ENCODE results near the gene FBLN2. TPM values are rescaled to one million over a fixed set of nuclear protein-coding genes. Genes with fewer than 3 reads are reported as not detected.

The FBLN2 gene
- total RNA-seq, 1 donor, result 54.6 TPM

- peaks cover 2% of the 10 kb centered on the region for H3K27me3 ChIP-seq (ENCODE audit: insufficient read depth, low read length)
- H3K27ac ChIP-seq (ENCODE audit: low read depth, low read length), result peak overlapping the region; percentile 92
- no peak for TF ChIP-seq CTCF (IDR thresholded peaks at IDR 0.05; ENCODE audit: extremely low read depth, low read depth, low read length)
- H4K20me1 ChIP-seq (ENCODE audit: insufficient read depth, low read length), result no peaks in the 10 kb centered on the region
- peak overlapping the region; percentile 43 for H2AFZ ChIP-seq (ENCODE audit: low read length)
- no peak overlapping the region for H3K4me2 ChIP-seq (ENCODE audit: insufficient read depth, low read length)
- peak; percentile 11 for DNase-seq (ENCODE audit: insufficient read length, low spot score, missing footprints)
- no peak overlapping the region for H3K4me3 ChIP-seq (ENCODE audit: insufficient read depth, low read length)
- H3K79me2 ChIP-seq (ENCODE audit: insufficient read depth, low read length), result no peaks in the 10 kb centered on the region
- H3K4me1 ChIP-seq (ENCODE audit: insufficient read depth, low read length), result peaks cover 44% of the 10 kb centered on the region
- H3K36me3 ChIP-seq (ENCODE audit: insufficient read depth, low read length), result no peaks in the 10 kb centered on the region
- H3K9me3 ChIP-seq (ENCODE audit: low read depth, low read length), result peaks cover 2% of the 10 kb centered on the region
These were observed 12.1 kb upstream of the FBLN2 start for GRCh38 chr3:13536832-13537231.

- H3K36me3 ChIP-seq (ENCODE audit: insufficient read depth, low read length), result no peaks in the 10 kb centered on the region
- no peaks in the 10 kb centered on the region for H3K79me2 ChIP-seq (ENCODE audit: insufficient read depth, low read length)
- H2AFZ ChIP-seq (ENCODE audit: low read length), result peak overlapping the region; percentile 43
- no peak overlapping the region for H3K4me3 ChIP-seq (ENCODE audit: insufficient read depth, low read length)
- peaks cover 44% of the 10 kb centered on the region for H3K4me1 ChIP-seq (ENCODE audit: insufficient read depth, low read length)
- TF ChIP-seq CTCF (IDR thresholded peaks at IDR 0.05; ENCODE audit: extremely low read depth, low read depth, low read length), result no peak
- peak overlapping the region; percentile 92 for H3K27ac ChIP-seq (ENCODE audit: low read depth, low read length)
- H3K27me3 ChIP-seq (ENCODE audit: insufficient read depth, low read length), result peaks cover 2% of the 10 kb centered on the region
- DNase-seq (ENCODE audit: insufficient read length, low spot score, missing footprints), result no peak
- H3K4me2 ChIP-seq (ENCODE audit: insufficient read depth, low read length), result no peak overlapping the region
- H3K9me3 ChIP-seq (ENCODE audit: low read depth, low read length), result peaks cover 4% of the 10 kb centered on the region
- no peaks in the 10 kb centered on the region for H4K20me1 ChIP-seq (ENCODE audit: insufficient read depth, low read length)
These were observed 11.5 kb upstream of the FBLN2 start for GRCh38 chr3:13537244-13537908.

- DNase-seq (ENCODE audit: insufficient read length, low spot score, missing footprints), result peak; percentile 96
- H3K36me3 ChIP-seq (ENCODE audit: insufficient read depth, low read length), result no peaks in the 10 kb centered on the region
- H2AFZ ChIP-seq (ENCODE audit: low read length), result no peak overlapping the region
- TF ChIP-seq CTCF (IDR thresholded peaks at IDR 0.05; ENCODE audit: extremely low read depth, low read depth, low read length), result no peak
- H3K4me2 ChIP-seq (ENCODE audit: insufficient read depth, low read length), result no peak overlapping the region
- no peak overlapping the region for H3K4me3 ChIP-seq (ENCODE audit: insufficient read depth, low read length)
- peaks cover 45% of the 10 kb centered on the region for H3K4me1 ChIP-seq (ENCODE audit: insufficient read depth, low read length)
- H3K9me3 ChIP-seq (ENCODE audit: low read depth, low read length), result peaks cover 5% of the 10 kb centered on the region
- H3K79me2 ChIP-seq (ENCODE audit: insufficient read depth, low read length), result no peaks in the 10 kb centered on the region
- H4K20me1 ChIP-seq (ENCODE audit: insufficient read depth, low read length), result no peaks in the 10 kb centered on the region
- peaks cover 2% of the 10 kb centered on the region for H3K27me3 ChIP-seq (ENCODE audit: insufficient read depth, low read length)
- H3K27ac ChIP-seq (ENCODE audit: low read depth, low read length), result peak overlapping the region; percentile 92
These were observed 11.0 kb upstream of the FBLN2 start for GRCh38 chr3:13537909-13538296.

- no peak overlapping the region for H3K4me3 ChIP-seq (ENCODE audit: insufficient read depth, low read length)
- H2AFZ ChIP-seq (ENCODE audit: low read length), result peak overlapping the region; percentile 40
- H4K20me1 ChIP-seq (ENCODE audit: insufficient read depth, low read length), result no peaks in the 10 kb centered on the region
- peak overlapping the region; percentile 92 for H3K27ac ChIP-seq (ENCODE audit: low read depth, low read length)
- DNase-seq (ENCODE audit: insufficient read length, low spot score, missing footprints), result no peak
- peaks cover under 1% of the 10 kb centered on the region for H3K27me3 ChIP-seq (ENCODE audit: insufficient read depth, low read length)
- TF ChIP-seq CTCF (IDR thresholded peaks at IDR 0.05; ENCODE audit: extremely low read depth, low read depth, low read length), result no peak
- H3K4me1 ChIP-seq (ENCODE audit: insufficient read depth, low read length), result peaks cover 53% of the 10 kb centered on the region
- peaks cover 5% of the 10 kb centered on the region for H3K9me3 ChIP-seq (ENCODE audit: low read depth, low read length)
- H3K4me2 ChIP-seq (ENCODE audit: insufficient read depth, low read length), result no peak overlapping the region
- H3K36me3 ChIP-seq (ENCODE audit: insufficient read depth, low read length), result no peaks in the 10 kb centered on the region
- H3K79me2 ChIP-seq (ENCODE audit: insufficient read depth, low read length), result no peaks in the 10 kb centered on the region
These were observed 10.2 kb upstream of the FBLN2 start for GRCh38 chr3:13538520-13539291.

Measured in osteoblast (primary cell).